Pons (tissue), 1 donor: ENCODE data around the gene DNAJC10.
A peak's percentile ranks its signal among the peaks of the same experiment; 100 is the strongest.
"Not testable (repeated sequence)": the region's sequence is repeated elsewhere in the genome, so short reads cannot be mapped to it uniquely, and the experiment has no call there.

Source experiments
- DNase-seq: peaks from one replicate; pipeline ENCODE4 v3.0.0-alpha.2; 2016; ENCODE audit warnings: low spot score

The DNAJC10 gene

GRCh38 chr2:182724656-182725055 lies 8.6 kb downstream of the DNAJC10 start:
- DNase-seq: no peak

- DNase-seq: no peak
Observed at GRCh38 chr2:182726473-182726872, 10.4 kb downstream of the DNAJC10 start.

- no peak for DNase-seq
Observed at GRCh38 chr2:182728014-182728413, 12.0 kb downstream of the DNAJC10 start.

GRCh38 chr2:182729710-182730339 lies 13.8 kb downstream of the DNAJC10 start:
- no peak for DNase-seq

GRCh38 chr2:182730486-182730885 lies 14.4 kb downstream of the DNAJC10 start:
- DNase-seq: no peak

GRCh38 chr2:182732736-182733135 lies 16.7 kb downstream of the DNAJC10 start:
- DNase-seq: no peak

GRCh38 chr2:182733572-182733971 lies 17.5 kb downstream of the DNAJC10 start:
- DNase-seq: no peak

GRCh38 chr2:182736856-182737255 lies 20.8 kb downstream of the DNAJC10 start:
- DNase-seq: not testable (repeated sequence)

GRCh38 chr2:182740701-182741100 lies 24.6 kb downstream of the DNAJC10 start:
- no peak for DNase-seq

- DNase-seq: no peak
Observed at GRCh38 chr2:182741620-182742019, 25.6 kb downstream of the DNAJC10 start.

GRCh38 chr2:182744490-182744889 lies 28.4 kb downstream of the DNAJC10 start:
- DNase-seq: no peak

- DNase-seq: no peak
Observed at GRCh38 chr2:182745061-182745460, 29.0 kb downstream of the DNAJC10 start.

- DNase-seq: not testable (repeated sequence)
Observed at GRCh38 chr2:182745894-182746293, 29.8 kb downstream of the DNAJC10 start.

GRCh38 chr2:182754231-182754630 lies 38.2 kb downstream of the DNAJC10 start:
- no peak for DNase-seq

GRCh38 chr2:182758379-182758778 lies 42.3 kb downstream of the DNAJC10 start:
- DNase-seq: no peak

GRCh38 chr2:182761903-182762302 lies 45.8 kb downstream of the DNAJC10 start:
- peak; percentile 85 for DNase-seq

- DNase-seq: peak; percentile 43
Observed at GRCh38 chr2:182763311-182763912, 47.4 kb downstream of the DNAJC10 start.

GRCh38 chr2:182766626-182767025 lies 50.6 kb downstream of the DNAJC10 start:
- no peak for DNase-seq

GRCh38 chr2:182767578-182767977 lies 51.5 kb downstream of the DNAJC10 start:
- no peak for DNase-seq

- not testable (repeated sequence) for DNase-seq
Observed at GRCh38 chr2:182768950-182769349, 52.9 kb downstream of the DNAJC10 start.

GRCh38 chr2:182779323-182779722 lies 63.3 kb downstream of the DNAJC10 start:
- no peak for DNase-seq

GRCh38 chr2:182781099-182781498 lies 65.0 kb downstream of the DNAJC10 start:
- DNase-seq: not testable (repeated sequence)

- not testable (repeated sequence) for DNase-seq
Observed at GRCh38 chr2:182782686-182783085, 66.6 kb downstream of the DNAJC10 start.
